ENCODE measurements around the gene POLR1G. TPM values are rescaled to one million over a fixed set of nuclear protein-coding genes. Genes with fewer than 3 reads are reported as not detected.

POLR1G gene
- total RNA-seq, 2 experiments from 2014 or later: 0.16 to 0.28 TPM

DNA sequence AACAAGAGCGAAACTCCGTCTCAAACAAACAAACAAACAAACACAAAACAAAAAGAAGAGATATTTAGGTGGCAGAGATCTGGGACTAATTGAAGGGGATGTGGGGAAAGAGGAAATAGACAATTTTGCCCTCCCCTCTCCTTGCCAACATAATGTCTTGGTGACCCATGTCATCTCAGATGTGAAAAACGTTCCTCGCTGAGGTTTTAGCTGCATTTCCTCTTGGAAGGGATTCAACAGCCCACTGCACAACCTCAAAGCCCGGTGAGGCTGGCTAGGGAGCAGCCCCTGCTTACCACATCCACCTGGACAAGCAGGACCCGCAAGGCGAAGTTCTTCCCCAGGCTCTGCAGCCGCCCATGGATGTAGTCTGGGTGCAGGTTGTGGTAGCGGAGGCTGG, 12.4 kb downstream of the POLR1G start:
- DNase-seq (peak in 1 of 14 experiments; percentile 21), ATAC-seq (ENCODE audit: poor library complexity) (no peak)
- Histone ChIP-seq H3K27me3 (ENCODE audit: control insufficient read depth in 1 of 2, insufficient read depth in 2 of 2, low read length in 2 of 2) (no peaks in the 10 kb centered on the region), H3K4me1 (ENCODE audit: insufficient read depth, low read length) (peaks cover 35% of the 10 kb centered on the region), H3K4me3 (ENCODE audit: low read length) (no peak overlapping the region), H3K36me3 (ENCODE audit: insufficient read depth, low read length) (peaks cover 36% of the 10 kb centered on the region), H3K27ac (ENCODE audit: low read depth in 1 of 2, low read length in 2 of 2) (no peak overlapping the region), H3K9me3 (ENCODE audit: control insufficient read depth in 1 of 2, insufficient read depth in 1 of 2, low read length in 2 of 2) (no peaks in the 10 kb centered on the region)
- H3K27me3 Mint-ChIP-seq: no peaks in the 10 kb centered on the region
- peaks cover 39% of the 10 kb centered on the region for H3K4me1 Mint-ChIP-seq (ENCODE audit: low read depth)
- intact Hi-C loops (cut with DNase I, micrococcal nuclease): no loop called here
- ChIA-PET CTCF (no interaction called here), POLR2A (no interaction called here)
- H3K36me3 Mint-ChIP-seq (ENCODE audit: low read depth): peaks cover 55% of the 10 kb centered on the region
- TF ChIP-seq, protein P1, sequence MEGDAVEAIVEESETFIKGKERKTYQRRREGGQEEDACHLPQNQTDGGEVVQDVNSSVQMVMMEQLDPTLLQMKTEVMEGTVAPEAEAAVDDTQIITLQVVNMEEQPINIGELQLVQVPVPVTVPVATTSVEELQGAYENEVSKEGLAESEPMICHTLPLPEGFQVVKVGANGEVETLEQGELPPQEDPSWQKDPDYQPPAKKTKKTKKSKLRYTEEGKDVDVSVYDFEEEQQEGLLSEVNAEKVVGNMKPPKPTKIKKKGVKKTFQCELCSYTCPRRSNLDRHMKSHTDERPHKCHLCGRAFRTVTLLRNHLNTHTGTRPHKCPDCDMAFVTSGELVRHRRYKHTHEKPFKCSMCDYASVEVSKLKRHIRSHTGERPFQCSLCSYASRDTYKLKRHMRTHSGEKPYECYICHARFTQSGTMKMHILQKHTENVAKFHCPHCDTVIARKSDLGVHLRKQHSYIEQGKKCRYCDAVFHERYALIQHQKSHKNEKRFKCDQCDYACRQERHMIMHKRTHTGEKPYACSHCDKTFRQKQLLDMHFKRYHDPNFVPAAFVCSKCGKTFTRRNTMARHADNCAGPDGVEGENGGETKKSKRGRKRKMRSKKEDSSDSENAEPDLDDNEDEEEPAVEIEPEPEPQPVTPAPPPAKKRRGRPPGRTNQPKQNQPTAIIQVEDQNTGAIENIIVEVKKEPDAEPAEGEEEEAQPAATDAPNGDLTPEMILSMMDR (IDR thresholded peaks at IDR 0.05): no peak
- no peaks in the 10 kb centered on the region for H3K9me3 Mint-ChIP-seq
- no peak overlapping the region for H3K4me3 Mint-ChIP-seq
- no peak overlapping the region for H3K27ac Mint-ChIP-seq

DNA sequence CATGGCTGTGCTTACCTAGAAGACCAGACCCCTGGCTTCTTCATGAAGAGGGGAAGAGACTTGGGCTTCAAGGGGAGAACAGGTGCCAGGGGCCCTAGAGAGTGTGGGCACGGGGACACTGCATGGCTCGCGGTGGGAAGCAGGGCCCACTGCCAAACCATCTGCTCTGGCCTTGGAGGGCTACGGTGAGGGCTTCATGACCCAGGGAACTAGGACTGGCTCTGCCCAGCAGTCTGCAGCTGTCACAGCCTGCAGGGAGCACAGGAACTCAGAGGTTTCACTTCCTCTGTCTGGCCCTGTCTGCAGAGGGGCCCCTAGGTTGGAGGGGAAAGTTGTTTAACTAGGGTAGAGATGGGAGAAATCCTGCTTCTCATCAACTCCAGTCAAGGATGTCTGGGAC, 13.0 kb downstream of the POLR1G start:
- Mint-ChIP-seq H3K36me3 (ENCODE audit: low read depth) (peaks cover 50% of the 10 kb centered on the region), H3K9me3 (no peaks in the 10 kb centered on the region), H3K4me1 (ENCODE audit: low read depth) (peaks cover 45% of the 10 kb centered on the region), H3K27ac (no peak overlapping the region), H3K4me3 (peak overlapping the region; percentile 30), H3K27me3 (no peaks in the 10 kb centered on the region)
- intact Hi-C loops (cut with DNase I, micrococcal nuclease): no loop called here
- Histone ChIP-seq H3K4me1 (ENCODE audit: insufficient read depth, low read length) (peaks cover 41% of the 10 kb centered on the region), H3K27me3 (ENCODE audit: control insufficient read depth in 1 of 2, insufficient read depth in 2 of 2, low read length in 2 of 2) (no peaks in the 10 kb centered on the region), H3K9me3 (ENCODE audit: control insufficient read depth in 1 of 2, insufficient read depth in 1 of 2, low read length in 2 of 2) (no peaks in the 10 kb centered on the region), H3K36me3 (ENCODE audit: insufficient read depth, low read length) (peaks cover 33% of the 10 kb centered on the region), H3K27ac (ENCODE audit: low read depth in 1 of 2, low read length in 2 of 2) (no peak overlapping the region), H3K4me3 (ENCODE audit: low read length) (no peak overlapping the region)
- POLR2A ChIA-PET: no interaction called here
- CTCF ChIA-PET: no interaction called here
- DNase-seq (peak in 3 of 14 experiments; percentile 20 to 53 (median 53)), ATAC-seq (ENCODE audit: poor library complexity) (no peak)
- TF ChIP-seq, protein P1 (IDR thresholded peaks at IDR 0.05): no peak

DNA sequence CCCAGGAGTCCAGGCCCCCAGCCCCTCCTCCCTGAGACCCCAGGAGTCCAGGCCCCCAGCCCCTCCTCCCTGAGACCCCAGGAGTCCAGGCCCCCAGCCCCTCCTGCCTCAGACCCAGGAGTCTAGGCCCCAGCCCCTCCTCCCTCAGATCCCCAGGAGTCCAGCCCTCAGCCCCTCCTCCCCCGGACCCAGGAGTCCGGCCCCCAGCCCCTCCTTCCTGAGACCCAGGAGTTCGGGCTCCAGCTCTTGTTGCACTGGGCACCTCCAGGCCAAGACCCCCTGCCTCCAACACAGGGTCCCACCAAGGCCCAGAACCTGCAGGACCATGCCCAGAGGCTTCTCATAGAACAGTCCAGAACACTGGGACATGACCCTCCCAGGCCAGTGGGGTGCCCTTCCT, 13.5 kb downstream of the POLR1G start:
- ChIA-PET POLR2A (interaction anchor here (0.7 kb wide), 1 partner anchor 297 kb away, joined by 3 read pairs; no protein-coding TSS in a partner anchor), CTCF (interaction anchor here (2.3 kb wide), 1 partner anchor 59 kb away, joined by 6 read pairs; no protein-coding TSS in a partner anchor)
- H3K27me3 Mint-ChIP-seq: no peaks in the 10 kb centered on the region
- peaks cover 48% of the 10 kb centered on the region for H3K4me1 Mint-ChIP-seq (ENCODE audit: low read depth)
- TF ChIP-seq, protein P1 (IDR thresholded peaks at IDR 0.05): no peak
- no peaks in the 10 kb centered on the region for H3K9me3 ChIP-seq (ENCODE audit: control insufficient read depth in 1 of 2, insufficient read depth in 1 of 2, low read length in 2 of 2)
- no peaks in the 10 kb centered on the region for H3K27me3 ChIP-seq (ENCODE audit: control insufficient read depth in 1 of 2, insufficient read depth in 2 of 2, low read length in 2 of 2)
- peaks cover 28% of the 10 kb centered on the region for H3K36me3 ChIP-seq (ENCODE audit: insufficient read depth, low read length)
- no peak overlapping the region for H3K4me3 ChIP-seq (ENCODE audit: low read length)
- no peak overlapping the region for H3K27ac ChIP-seq (ENCODE audit: low read depth in 1 of 2, low read length in 2 of 2)
- no peak overlapping the region for H3K27ac Mint-ChIP-seq
- no peak overlapping the region for H3K4me3 Mint-ChIP-seq
- intact Hi-C loops (cut with DNase I, micrococcal nuclease): loop anchor here in 1 of 2 experiments (10.0 kb wide), 1 partner anchor 165 kb away; the partner anchor contains the start of gene OPA3
- peaks cover 45% of the 10 kb centered on the region for H3K36me3 Mint-ChIP-seq (ENCODE audit: low read depth)
- DNase-seq: peak in 1 of 14 experiments; percentile 26
- H3K4me1 ChIP-seq (ENCODE audit: insufficient read depth, low read length): peaks cover 42% of the 10 kb centered on the region
- ATAC-seq (ENCODE audit: poor library complexity): no peak
- H3K9me3 Mint-ChIP-seq: no peaks in the 10 kb centered on the region
